H7 (cell line): ENCODE measurements around the gene THYN1. TPM values are rescaled to one million over a fixed set of nuclear protein-coding genes. Genes with fewer than 3 reads are reported as not detected.
"Not testable (repeated sequence)": the region's sequence is repeated elsewhere in the genome, so short reads cannot be mapped to it uniquely, and the experiment has no call there.

Source experiments
- DNase-seq: peaks from one replicate; pipeline ENCODE4 v3.0.0; 2012
- H3K27me3 ChIP-seq: 2 replicates; pipeline ENCODE4 v1.6.0; 2011; ENCODE audit warnings: mild to moderate bottlenecking, low read length; ENCODE audit not compliant: control insufficient read depth, insufficient read depth
- H3K36me3 ChIP-seq: replicated peaks from 2 replicates; pipeline ENCODE4 v1.5.1; 2011; ENCODE audit warnings: low read length; ENCODE audit not compliant: control insufficient read depth, insufficient read depth
- H3K4me3 ChIP-seq: 2 replicates; pipeline ENCODE4 v1.5.1; 2011; ENCODE audit warnings: low read depth, mild to moderate bottlenecking, control low read depth, low read length, moderate library complexity; ENCODE audit not compliant: insufficient read depth
- total RNA-seq: library from RNA; depleted of rRNA; stranded (reverse); fragments of >200 nt; shearing (Covaris generic); gene quantifications from 2 replicates; pipeline ENCODE4 v1.2.3, GENCODE V29; 2014

Gene THYN1
- total RNA-seq, 1 experiment from 2014 or later: 117 TPM

DNA sequence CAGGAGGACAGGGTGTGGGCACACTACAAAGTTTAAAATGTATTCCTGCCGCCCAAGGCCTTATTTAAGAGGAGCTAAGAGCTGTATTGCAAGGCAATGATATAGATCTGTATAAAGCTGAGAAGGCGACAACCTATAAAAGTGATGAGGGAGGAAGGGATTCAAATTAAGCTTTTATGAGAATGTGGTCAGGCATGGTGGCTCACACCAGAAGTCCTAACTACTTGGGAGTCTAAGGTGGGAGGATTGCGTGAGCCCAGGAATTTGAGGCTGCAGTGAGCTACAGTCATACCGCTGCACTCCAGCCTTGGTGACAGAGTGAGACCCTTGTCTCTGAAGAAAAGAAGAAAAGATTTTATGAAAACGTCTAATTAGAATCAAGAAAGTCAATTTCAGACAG lies 13.3 kb upstream of the THYN1 start:
- peaks cover 7% of the 10 kb centered on the region for H3K36me3 ChIP-seq
- H3K27me3 ChIP-seq: no peaks in the 10 kb centered on the region
- DNase-seq: no peak
- H3K4me3 ChIP-seq: no peak overlapping the region

DNA sequence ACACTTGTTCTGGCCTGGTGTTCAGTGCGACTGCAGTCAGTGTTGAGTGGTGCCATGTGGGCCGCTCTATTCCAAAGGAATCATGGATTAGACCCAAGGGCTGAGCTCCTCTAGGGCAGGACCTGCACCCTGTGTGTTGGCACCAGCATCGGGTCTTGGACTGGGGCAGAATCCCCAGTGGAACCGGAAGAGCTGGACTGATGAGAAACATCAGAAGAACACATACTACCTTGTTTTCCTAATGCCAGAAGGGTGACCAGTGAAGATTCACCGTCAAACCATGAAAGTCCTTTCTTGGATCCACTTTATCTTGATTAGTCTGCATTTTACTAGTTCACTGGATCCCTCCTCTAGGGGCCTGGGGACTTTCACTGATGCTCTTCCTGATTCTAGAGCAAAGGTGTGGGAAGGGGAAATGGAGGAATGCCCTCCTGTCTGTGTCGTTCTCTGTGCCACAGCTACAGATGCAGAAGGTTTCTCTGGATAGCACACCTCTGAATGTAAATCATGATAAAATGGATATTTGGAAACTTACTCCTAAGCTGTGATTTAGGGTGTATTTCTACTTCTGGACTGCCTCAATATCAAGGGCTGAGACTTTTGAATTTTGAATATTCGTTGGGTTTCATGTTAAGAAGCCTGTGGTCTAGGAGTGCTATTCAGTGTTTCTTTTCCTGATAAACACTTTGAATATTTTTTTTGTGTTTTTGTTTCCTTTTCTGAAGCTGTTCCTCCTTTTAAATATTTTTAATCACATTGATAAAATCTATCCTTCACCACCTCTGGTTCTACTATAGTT lies 12.0 kb upstream of the THYN1 start:
- no peak for DNase-seq
- Histone ChIP-seq H3K27me3 (no peaks in the 10 kb centered on the region), H3K4me3 (no peak overlapping the region), H3K36me3 (peaks cover 11% of the 10 kb centered on the region)

DNA sequence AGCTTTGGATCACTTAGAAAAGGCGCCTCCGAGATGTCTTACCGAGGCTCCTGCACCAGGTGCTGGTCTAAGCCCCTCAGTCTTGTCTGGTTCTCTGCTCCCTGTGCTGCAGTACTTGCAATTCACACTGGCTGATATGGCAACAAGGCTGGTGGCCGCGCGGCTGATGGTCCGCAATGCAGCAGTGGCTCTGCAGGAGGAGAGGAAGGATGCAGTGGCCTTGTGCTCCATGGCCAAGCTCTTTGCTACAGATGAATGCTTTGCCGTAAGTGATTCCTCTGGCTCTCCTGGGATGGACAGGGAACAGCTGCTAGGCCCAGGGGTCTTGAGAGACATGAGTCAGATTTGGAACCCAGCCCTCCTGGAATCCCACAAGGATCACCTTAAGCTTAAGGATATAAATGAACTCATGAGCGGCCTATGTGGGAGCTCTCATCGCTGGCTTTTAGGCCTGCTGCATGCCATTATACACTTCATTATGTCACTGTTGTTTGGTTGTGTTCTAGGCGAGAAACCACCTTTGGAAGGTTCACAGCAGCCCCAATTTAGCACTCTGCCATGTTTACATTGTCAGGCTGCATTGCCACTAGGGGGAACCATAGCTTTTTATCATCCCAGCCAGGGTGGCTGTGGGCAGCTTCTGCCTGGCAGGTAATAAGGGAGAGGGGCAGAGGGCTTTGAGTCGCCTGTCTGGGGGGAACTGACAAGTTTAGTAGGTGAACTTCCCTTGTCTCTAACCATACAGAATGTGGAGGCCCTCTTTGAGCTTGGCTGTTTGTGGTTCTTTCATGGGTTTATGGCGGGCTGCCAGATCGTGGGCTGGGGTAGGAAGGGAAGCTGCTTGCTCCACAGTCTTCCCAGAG lies 8.7 kb upstream of the THYN1 start:
- Histone ChIP-seq H3K4me3 (no peak overlapping the region), H3K27me3 (no peaks in the 10 kb centered on the region), H3K36me3 (peaks cover 28% of the 10 kb centered on the region)
- peak; percentile 86 for DNase-seq

DNA sequence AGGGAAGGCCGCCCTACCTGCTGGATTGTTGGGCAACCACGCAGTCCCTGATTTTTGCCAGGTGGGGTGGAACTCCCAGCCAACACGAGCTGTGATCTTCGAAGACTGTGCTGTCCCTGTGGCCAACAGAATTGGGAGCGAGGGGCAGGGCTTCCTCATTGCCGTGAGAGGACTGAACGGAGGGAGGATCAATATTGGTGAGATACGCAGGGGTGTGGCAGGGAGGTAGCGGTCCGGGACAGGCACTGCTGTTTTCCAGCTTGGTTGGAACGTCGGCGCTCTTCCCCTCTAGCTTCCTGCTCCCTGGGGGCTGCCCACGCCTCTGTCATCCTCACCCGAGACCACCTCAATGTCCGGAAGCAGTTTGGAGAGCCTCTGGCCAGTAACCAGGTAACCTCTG lies 7.8 kb upstream of the THYN1 start:
- peaks cover 28% of the 10 kb centered on the region for H3K36me3 ChIP-seq
- H3K27me3 ChIP-seq: no peaks in the 10 kb centered on the region

DNA sequence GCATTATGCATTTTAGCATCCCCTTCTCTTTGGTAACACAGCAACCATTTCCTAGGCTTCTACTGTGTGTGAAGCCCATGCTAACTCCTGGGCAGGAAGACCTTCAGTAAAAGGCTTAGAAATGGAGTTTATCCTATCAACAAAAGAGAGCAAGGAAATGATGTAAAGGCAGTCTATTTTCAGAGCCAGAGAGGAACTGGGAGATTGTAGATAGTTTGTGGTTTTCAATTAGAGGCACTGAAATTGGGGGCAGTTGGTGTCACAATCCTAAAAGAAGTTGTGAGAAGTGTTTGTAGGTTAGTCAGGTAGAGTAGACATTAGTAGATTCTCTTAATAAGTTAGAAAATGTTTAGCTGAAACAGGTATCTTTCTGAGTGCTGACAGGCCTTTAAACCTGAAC lies 7.4 kb upstream of the THYN1 start:
- DNase-seq: no peak
- no peaks in the 10 kb centered on the region for H3K27me3 ChIP-seq
- H3K36me3 ChIP-seq: peaks cover 28% of the 10 kb centered on the region
- no peak overlapping the region for H3K4me3 ChIP-seq

More for the DNA sequence above, 7.8 kb upstream of the THYN1 start:
- no peak for DNase-seq
- H3K4me3 ChIP-seq: no peak overlapping the region

DNA sequence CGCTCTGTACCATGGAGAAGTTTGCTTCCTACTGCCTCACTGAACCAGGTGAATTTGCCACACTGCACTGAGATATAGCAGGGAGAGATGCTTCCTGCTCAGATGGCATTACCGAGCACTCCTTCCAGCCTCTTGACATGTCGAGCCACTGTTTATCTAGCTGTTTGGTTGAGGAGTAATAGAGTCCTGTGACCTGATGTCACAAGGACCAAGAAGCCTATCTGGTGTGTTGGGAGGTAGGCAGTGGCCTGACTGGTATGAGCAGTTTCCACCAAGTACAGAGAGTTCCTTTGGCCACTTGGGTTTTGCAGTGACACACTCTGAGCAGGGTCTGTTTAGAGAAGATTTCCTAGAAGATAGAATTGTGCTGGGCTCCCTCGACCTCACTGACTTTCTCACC lies 5.4 kb upstream of the THYN1 start:
- no peak for DNase-seq
- Histone ChIP-seq H3K4me3 (no peak overlapping the region), H3K36me3 (peaks cover 28% of the 10 kb centered on the region), H3K27me3 (no peaks in the 10 kb centered on the region)

DNA sequence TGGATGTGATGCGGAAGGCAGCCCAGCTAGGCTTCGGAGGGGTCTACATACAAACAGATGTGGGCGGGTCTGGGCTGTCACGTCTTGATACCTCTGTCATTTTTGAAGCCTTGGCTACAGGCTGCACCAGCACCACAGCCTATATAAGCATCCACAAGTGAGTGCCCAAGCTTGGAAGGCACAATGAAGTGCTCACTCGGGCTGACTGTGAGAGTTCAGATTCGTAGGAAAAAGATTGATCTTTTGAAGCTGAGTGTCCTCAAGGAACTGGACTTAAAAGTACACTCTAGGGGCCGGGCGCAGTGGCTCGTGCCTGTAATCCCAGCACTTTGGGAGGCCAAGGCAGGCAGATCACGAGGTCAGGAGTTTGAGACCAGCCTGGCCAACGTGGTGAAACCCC lies 3.9 kb upstream of the THYN1 start:
- H3K4me3 ChIP-seq: no peak overlapping the region
- H3K36me3 ChIP-seq: peaks cover 24% of the 10 kb centered on the region
- H3K27me3 ChIP-seq: no peaks in the 10 kb centered on the region
- no peak for DNase-seq

DNA sequence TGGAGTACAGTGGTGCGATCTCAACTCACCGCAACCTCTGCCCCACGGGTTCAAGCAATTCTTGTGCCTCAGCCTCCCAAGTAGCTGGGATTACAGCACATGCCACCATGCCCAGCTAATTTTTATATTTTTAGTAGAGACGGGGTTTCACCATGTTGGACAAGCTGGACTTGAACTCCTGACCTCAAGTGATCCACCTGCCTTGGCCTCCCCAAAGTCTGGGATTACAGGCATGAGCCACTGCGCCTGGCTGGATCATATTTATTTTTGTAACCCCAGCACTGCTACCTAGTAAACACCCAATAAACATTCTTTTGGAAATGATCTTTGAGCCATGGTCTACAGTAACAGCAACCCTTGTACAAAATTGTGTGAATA lies 2.0 kb upstream of the THYN1 start:
- DNase-seq, H3K27me3 ChIP-seq, H3K4me3 ChIP-seq: not testable (repeated sequence)
- peaks cover 20% of the 10 kb centered on the region for H3K36me3 ChIP-seq

DNA sequence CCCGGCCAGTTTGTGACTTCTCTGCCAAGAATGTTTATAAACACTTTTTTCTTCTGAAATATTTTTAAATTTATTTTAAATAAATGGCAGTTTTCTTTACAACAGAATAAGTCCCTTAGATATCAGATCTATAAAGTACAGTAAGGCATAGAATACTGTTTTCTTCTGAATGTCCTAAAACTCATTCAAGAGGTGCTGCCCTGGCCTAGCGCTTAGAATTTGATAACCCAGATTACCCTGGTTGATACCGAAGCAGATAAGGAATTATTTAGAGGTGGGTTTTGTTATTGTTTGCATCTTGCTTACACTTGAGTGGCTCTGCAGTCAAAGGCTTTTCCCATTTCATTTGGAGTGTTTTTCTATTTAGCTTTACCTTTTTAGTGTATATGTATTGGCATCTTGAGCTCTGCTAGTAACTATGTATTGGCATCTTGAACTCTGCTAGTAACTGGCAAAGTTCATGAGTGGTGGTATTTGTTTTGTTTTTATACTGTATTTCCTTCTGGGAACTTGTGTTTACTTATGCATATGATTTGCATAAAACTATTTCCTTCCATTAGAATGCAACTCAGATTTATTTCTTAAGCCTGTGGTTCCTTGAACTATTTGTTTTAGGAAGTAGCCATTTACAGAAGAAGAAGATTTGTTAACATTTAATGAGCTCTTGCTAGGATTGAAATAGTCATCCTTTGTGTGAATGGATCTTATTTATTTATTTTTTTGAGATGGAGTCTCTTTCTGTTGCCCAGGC lies 1.5 kb upstream of the THYN1 start:
- Histone ChIP-seq H3K36me3 (peaks cover 19% of the 10 kb centered on the region), H3K27me3 (no peaks in the 10 kb centered on the region), H3K4me3 (peak overlapping the region; percentile 87; the same call in 1 of the 2 replicates)
- no peak for DNase-seq

DNA sequence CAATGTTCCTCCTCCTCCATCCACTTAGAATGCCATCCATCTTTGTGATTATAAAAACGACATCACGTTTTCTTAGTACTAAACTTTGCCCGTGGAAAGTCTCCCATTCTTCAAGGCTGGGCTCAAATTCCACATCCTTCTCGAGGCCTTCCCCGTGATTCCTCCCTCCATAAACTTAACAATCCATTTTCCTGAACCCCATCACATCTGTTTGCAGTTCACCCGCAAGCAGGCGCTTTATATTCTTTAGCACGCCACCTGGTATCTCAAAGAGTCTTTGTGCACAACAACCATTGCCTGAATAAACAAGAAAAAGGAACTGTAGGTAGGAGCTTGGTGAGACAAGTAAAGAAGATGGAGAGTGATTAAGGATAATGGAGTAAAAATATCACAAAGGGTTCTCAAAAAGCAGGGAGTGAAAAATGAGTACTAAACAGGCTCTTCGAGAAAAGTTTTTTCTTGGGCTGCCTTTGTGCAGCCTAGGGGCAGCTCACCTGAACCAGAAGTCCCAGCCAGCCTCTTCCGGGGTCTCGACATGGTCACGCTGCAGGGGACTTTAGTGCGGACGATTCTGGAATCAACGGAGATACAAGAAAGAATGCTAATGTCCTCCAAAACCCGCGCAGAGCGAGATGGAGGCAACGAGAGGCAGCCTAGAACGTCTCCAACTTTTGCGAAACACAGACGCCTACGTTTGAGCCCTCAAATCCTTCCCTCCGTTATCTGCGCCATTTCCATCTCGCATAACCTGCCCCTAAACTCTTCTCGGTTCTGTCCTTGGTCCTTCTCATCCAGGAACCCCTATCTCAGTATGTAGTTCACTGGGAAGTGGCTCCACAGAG lies 585 bp downstream of the THYN1 start:
- peak; percentile 52 for DNase-seq
- Histone ChIP-seq H3K27me3 (no peaks in the 10 kb centered on the region), H3K36me3 (peaks cover 15% of the 10 kb centered on the region), H3K4me3 (peak overlapping the region; percentile 87)

DNA sequence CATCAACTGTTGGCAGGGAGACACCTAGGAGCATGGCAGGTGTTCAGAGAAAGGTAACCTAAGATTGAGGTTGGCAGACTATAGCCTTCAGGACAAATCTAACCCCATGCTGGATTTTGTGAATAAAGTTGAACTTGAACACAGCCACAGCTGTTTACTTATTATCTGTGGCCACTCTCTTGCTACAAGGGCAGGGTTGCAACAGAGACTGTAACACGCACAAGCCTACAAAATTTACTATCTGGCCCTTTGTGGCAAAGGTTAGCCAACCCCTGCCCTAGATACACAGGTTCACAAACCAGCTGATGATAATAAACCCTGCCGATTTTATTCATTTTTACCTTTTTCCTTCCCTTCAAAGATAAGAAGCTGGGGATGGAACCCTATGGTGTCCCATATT lies 2.5 kb downstream of the THYN1 start:
- no peak for DNase-seq
- no peaks in the 10 kb centered on the region for H3K27me3 ChIP-seq
- peaks cover 14% of the 10 kb centered on the region for H3K36me3 ChIP-seq
- H3K4me3 ChIP-seq: no peak overlapping the region

DNA sequence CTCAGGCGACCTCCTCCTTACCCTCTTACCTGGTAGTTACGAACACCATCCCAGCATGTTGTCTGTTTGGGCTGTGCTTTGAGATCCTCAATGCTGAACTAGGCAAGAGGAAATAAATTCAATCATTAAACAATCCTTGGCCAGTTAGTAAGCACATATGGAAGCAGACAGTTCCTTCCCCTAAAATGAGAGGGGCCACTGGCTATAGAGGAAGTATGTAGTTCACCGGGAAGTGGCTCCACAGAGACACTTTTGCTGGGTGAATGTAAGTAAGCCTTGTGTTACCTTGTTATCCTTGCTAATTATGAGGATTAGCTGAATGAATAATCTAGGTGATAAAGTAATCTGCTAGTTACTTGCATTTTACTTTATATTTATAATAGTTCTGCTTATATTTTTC lies 2.9 kb downstream of the THYN1 start:
- DNase-seq: no peak
- Histone ChIP-seq H3K36me3 (peaks cover 14% of the 10 kb centered on the region), H3K4me3 (no peak overlapping the region), H3K27me3 (no peaks in the 10 kb centered on the region)

DNA sequence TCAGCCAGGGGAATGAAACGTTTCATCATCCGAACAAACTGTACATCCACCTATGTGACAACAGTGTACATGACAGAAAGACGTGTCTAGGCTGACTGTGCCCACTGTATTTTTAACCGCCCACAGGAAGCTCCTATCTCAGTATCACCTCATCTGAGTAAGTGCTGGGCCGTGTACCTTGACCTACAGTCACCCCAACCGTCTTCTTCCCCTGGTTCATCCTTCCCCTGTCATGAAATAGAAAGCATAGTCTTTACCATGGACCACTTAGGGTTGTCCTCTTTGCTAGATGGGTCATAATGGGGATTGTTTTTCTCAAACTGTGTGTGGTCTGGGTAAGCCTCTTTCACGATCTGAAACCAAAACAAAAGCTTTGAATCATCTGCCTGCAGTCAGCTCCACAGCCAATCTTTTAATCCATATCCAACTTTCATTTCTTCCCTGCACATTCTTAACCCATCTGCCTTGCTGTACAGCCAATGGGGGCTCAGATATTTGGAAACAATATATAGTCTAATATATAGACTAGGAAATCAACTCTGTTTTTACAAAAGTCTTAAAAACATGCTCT lies 4.2 kb downstream of the THYN1 start:
- H3K4me3 ChIP-seq: no peak overlapping the region
- peaks cover 16% of the 10 kb centered on the region for H3K36me3 ChIP-seq
- no peak for DNase-seq
- no peaks in the 10 kb centered on the region for H3K27me3 ChIP-seq

DNA sequence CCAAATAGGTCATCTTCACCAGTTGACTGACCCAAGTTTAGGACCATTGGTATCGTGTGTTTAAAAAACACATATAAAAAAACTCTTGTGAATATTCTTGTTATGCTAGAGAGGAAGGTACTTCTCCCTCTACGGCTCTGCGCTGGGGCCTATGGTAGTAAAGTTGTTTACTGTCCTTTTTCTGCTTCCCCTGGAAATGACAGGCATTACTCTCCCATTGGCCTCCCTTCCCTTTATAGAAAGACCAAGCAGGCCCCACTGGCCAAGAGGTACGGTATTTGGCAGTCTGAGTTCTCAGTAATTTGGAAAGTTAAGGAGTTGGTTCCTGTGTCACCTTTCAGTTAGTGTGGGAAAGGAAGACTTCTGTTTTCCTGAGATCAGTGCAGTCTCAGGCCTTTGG lies 6.5 kb downstream of the THYN1 start:
- Histone ChIP-seq H3K4me3 (no peak overlapping the region), H3K27me3 (no peaks in the 10 kb centered on the region), H3K36me3 (peaks cover 18% of the 10 kb centered on the region)
- DNase-seq: no peak
